GM13977 (cell line): Measurements from ENCODE around the gene MAGI2.

Source experiments
- DNase-seq: peaks from one replicate; pipeline ENCODE4 v3.0.0; 2012; ENCODE audit warnings: low spot score
- in situ Hi-C: fragments of 300-500 bp; cut with MboI; formaldehyde crosslinking; loops from one replicate; pipeline ENCODE4 v1.12.0; 2022; ENCODE audit warnings: low sequenced_read_pairs, low pct_unique_long_range_greater_than_20kb, mixed read lengths, inconsistent platforms; ENCODE audit not compliant: unreplicated experiment
- TF ChIP-seq, protein P1 (sequence below): IDR thresholded peaks from 2 replicates; pipeline ENCODE4 v1.5.1; 2012; ENCODE audit warnings: mild to moderate bottlenecking, control low read depth; ENCODE audit not compliant: insufficient read depth; ENCODE audit errors: extremely low read depth, missing control alignments

Gene MAGI2

DNA sequence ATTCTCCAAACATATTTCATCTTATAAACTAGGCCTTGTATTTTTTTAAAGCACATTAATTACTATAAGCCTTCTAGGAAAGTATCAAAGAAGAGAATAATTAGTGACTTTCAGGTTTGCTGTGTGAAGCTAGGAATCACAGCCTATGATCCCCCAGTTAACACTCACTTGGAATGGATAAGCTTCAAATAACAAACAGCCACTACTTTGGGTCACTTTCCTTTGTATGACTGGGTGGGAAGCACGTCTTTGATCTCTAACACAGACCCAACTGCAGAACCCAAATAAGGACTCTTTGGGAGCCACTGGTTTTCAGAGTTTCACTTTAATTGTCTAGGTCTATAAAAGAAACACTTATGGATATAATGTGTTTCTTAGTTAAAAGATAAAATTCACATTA lies 769.3 kb downstream of the MAGI2 start:
- in situ Hi-C loops: no loop called here
- TF ChIP-seq, protein P1, sequence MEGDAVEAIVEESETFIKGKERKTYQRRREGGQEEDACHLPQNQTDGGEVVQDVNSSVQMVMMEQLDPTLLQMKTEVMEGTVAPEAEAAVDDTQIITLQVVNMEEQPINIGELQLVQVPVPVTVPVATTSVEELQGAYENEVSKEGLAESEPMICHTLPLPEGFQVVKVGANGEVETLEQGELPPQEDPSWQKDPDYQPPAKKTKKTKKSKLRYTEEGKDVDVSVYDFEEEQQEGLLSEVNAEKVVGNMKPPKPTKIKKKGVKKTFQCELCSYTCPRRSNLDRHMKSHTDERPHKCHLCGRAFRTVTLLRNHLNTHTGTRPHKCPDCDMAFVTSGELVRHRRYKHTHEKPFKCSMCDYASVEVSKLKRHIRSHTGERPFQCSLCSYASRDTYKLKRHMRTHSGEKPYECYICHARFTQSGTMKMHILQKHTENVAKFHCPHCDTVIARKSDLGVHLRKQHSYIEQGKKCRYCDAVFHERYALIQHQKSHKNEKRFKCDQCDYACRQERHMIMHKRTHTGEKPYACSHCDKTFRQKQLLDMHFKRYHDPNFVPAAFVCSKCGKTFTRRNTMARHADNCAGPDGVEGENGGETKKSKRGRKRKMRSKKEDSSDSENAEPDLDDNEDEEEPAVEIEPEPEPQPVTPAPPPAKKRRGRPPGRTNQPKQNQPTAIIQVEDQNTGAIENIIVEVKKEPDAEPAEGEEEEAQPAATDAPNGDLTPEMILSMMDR: no peak
- no peak for DNase-seq

- TF ChIP-seq, protein P1: no peak
- in situ Hi-C loops: no loop called here
- no peak for DNase-seq
Measured at GRCh38 chr7:78683566-78683965, 769.9 kb downstream of the MAGI2 start.

- DNase-seq: no peak
- TF ChIP-seq, protein P1: no peak
- in situ Hi-C loops: no loop called here
Measured at GRCh38 chr7:78679112-78679876, 774.2 kb downstream of the MAGI2 start.

DNA sequence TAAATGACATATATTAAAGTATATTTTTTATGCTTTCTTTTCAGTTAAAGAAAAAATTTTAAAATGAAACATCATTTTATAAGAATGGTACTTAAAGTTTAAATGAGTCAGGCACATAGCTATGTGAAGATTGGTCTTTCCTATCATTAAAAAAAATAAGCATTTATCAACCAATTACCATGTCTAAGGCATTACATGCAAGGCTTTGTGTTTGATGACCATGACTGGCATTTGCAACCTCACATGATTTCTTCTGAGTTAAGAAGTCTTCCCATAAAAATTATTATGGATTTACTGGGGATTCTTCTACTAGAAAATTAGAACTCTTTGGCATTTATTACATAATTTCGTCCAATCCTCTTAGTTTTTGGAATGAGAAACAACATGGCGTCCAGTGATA lies 776.1 kb downstream of the MAGI2 start:
- in situ Hi-C loops: no loop called here
- TF ChIP-seq, protein P1: no peak
- no peak for DNase-seq

DNA sequence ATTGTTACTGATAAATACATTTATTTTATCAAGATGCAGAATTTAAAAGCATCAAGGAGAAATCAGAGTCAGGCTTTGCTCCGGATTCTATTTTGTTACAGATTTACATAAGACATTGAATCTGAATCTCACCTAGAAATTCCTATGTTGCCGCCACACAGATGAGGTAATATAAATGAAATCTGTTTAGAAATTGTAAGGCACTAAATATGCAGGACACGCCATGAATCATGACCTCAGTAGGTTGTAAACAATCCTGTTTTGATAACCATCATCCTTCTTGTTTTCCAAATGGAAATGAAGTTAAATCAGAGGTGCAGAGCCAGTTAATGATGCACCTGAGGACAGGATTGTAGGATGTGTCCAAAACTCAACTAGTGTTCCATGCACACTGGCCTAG lies 778.0 kb downstream of the MAGI2 start:
- TF ChIP-seq, protein P1: no peak
- in situ Hi-C loops: no loop called here

GRCh38 chr7:78673272-78673671 lies 780.2 kb downstream of the MAGI2 start:
- TF ChIP-seq, protein P1: no peak
- in situ Hi-C loops: no loop called here
- DNase-seq: no peak

More for the DNA sequence above, 778.0 kb downstream of the MAGI2 start:
- no peak for DNase-seq
